K562 (cell line): ENCODE measurements around the gene CD226.

ENCODE experiments used
- ATF1 ChIP-seq, 2 experiments: fragments of 450-650 bp in 1 of 2; IDR thresholded peaks; 2 replicates each; pipeline ENCODE4 v1.6.1; 2016; ENCODE audit warnings: missing compliant biosample characterization in 1 of 2, missing genetic modification characterization in 1 of 2
- EHMT2 ChIP-seq: fragments of 450-650 bp; IDR thresholded peaks from 2 replicates; pipeline ENCODE4 v1.6.1; 2018; ENCODE audit warnings: antibody characterized with exemption
- GTF2B ChIP-seq: IDR thresholded peaks from 2 replicates; pipeline ENCODE4 v1.6.1; 2011; ENCODE audit not compliant: insufficient read length; ENCODE audit errors: extremely low read depth
- YY1 ChIP-seq, 3 experiments: IDR thresholded peaks; 2 replicates each; pipeline ENCODE4 v1.6.1; 2011; ENCODE audit warnings: low read length in 2 of 3, mild to moderate bottlenecking in 2 of 3, moderate library complexity in 2 of 3, borderline replicate concordance in 1 of 3, control low read depth in 1 of 3, low read depth in 1 of 3; ENCODE audit not compliant: insufficient read depth in 3 of 3, insufficient replicate concordance in 2 of 3, control insufficient read depth in 1 of 3, insufficient read length in 1 of 3; ENCODE audit errors: extremely low read depth in 1 of 3
- ZNF740 ChIP-seq, 3 experiments: fragments of 200-800 bp in 1 of 3; sonication (Bioruptor generic) in 1 of 3; sonication (generic) in 1 of 3; formaldehyde crosslinking in 1 of 3; IDR thresholded peaks; 2 replicates each; pipeline versions ENCODE4 v1.6.1 to v1.8.0; 2016 to 2022; ENCODE audit warnings: mild to moderate bottlenecking in 2 of 3, missing compliant biosample characterization in 2 of 3, missing genetic modification characterization in 2 of 3, missing genetic modification reagents in 1 of 3
- TF ChIP-seq, protein P1 (sequence below), 3 experiments: IDR thresholded peaks in 2 of 3; conservative IDR thresholded peaks in 1 of 3; 2 replicates each; pipeline ENCODE4 v1.5.1; 2011 to 2012; ENCODE audit warnings: low read length in 3 of 3, mild to moderate bottlenecking in 3 of 3, control low read depth in 2 of 3, improper control_type of control experiment in 1 of 3, inconsistent platforms in 1 of 3, low read depth in 1 of 3, mixed read lengths in 1 of 3, moderate library complexity in 1 of 3; ENCODE audit not compliant: insufficient read depth in 2 of 3

GRCh38 chr18:69843015-69843414 lies 104.7 kb downstream of the CD226 start:
- TF ChIP-seq, protein P1, sequence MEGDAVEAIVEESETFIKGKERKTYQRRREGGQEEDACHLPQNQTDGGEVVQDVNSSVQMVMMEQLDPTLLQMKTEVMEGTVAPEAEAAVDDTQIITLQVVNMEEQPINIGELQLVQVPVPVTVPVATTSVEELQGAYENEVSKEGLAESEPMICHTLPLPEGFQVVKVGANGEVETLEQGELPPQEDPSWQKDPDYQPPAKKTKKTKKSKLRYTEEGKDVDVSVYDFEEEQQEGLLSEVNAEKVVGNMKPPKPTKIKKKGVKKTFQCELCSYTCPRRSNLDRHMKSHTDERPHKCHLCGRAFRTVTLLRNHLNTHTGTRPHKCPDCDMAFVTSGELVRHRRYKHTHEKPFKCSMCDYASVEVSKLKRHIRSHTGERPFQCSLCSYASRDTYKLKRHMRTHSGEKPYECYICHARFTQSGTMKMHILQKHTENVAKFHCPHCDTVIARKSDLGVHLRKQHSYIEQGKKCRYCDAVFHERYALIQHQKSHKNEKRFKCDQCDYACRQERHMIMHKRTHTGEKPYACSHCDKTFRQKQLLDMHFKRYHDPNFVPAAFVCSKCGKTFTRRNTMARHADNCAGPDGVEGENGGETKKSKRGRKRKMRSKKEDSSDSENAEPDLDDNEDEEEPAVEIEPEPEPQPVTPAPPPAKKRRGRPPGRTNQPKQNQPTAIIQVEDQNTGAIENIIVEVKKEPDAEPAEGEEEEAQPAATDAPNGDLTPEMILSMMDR (IDR thresholded peaks at IDR 0.05 in 2 of 3, conservative IDR thresholded peaks at IDR 0.05 in 1 of 3; ENCODE audit: insufficient read depth in 2 of 3, low read depth in 1 of 3, low read length in 3 of 3), result no peak
- TF ChIP-seq YY1 (IDR thresholded peaks at IDR 0.05; ENCODE audit: borderline replicate concordance in 1 of 3, control insufficient read depth in 1 of 3, extremely low read depth in 1 of 3, insufficient read depth in 3 of 3, insufficient read length in 1 of 3, insufficient replicate concordance in 2 of 3, low read depth in 1 of 3, low read length in 2 of 3), result no peak
- TF ChIP-seq ZNF740 (CRISPR knock-in tag; IDR thresholded peaks at IDR 0.05), result no peak
- TF ChIP-seq ZNF740 (tag; IDR thresholded peaks at IDR 0.05), result no peak
- TF ChIP-seq EHMT2, result no peak
- no peak for TF ChIP-seq GTF2B
- no peak for TF ChIP-seq ATF1 (CRISPR knock-in tag; IDR thresholded peaks at IDR 0.05)
- TF ChIP-seq ATF1 (tag; IDR thresholded peaks at IDR 0.05), result no peak
